SK-N-SH (cell line): ENCODE data around the gene SPRR2F. TPM values are rescaled to one million over a fixed set of nuclear protein-coding genes. Genes with fewer than 3 reads are reported as not detected.
"Not testable (repeated sequence)": the region's sequence is repeated elsewhere in the genome, so short reads cannot be mapped to it uniquely, and the experiment has no call there.

Source experiments
- CTCF ChIA-PET: fragments of 300-600, 350-600 bp; formaldehyde crosslinking; extraction: SDS; loops from one replicate; lab custom pipeline; 2021; lab: Yijun Ruan, JAX
- POLR2A ChIA-PET: fragments of 350-600 bp; sonication (Branson Sonifier 250); formaldehyde crosslinking; extraction: SDS; loops from one replicate; lab custom pipeline; 2020; ENCODE audit warnings: antibody characterized with exemption, inconsistent platforms; lab: Yijun Ruan, JAX
- DNase-seq: peaks from one replicate; pipeline ENCODE4 v3.0.0; 2012
- H2AFZ ChIP-seq: fragments of 200-600 bp; sonication (generic); 2 replicates; pipeline ENCODE4 v1.8.1; 2016; ENCODE audit warnings: antibody characterized with exemption, mild to moderate bottlenecking, low read depth
- H3F3A ChIP-seq: fragments of 200-600 bp; sonication (generic); replicated peaks from 2 replicates; pipeline ENCODE3; 2016; ENCODE audit warnings: antibody characterized with exemption, mild to moderate bottlenecking; ENCODE audit not compliant: insufficient read depth
- H3K27ac ChIP-seq, 2 experiments: fragments of 200-500 bp in 1 of 2; fragments of 200-600 bp in 1 of 2; sonication (Bioruptor generic) in 1 of 2; sonication (generic), shearing (Covaris generic) in 1 of 2; 2 replicates each; pipeline versions ENCODE4 v1.5.1 to v1.6.1; 2014 to 2016; ENCODE audit warnings: low read depth in 2 of 2, inconsistent platforms in 1 of 2, low read length in 1 of 2, mild to moderate bottlenecking in 1 of 2, mixed read lengths in 1 of 2
- H3K27me3 ChIP-seq: fragments of 200-600 bp; sonication (generic), shearing (Covaris generic); 2 replicates; pipeline ENCODE4 v1.6.1; 2016; ENCODE audit warnings: mixed run types; ENCODE audit not compliant: insufficient read depth
- H3K36me3 ChIP-seq, 2 experiments: fragments of 200-500 bp in 1 of 2; fragments of 200-600 bp in 1 of 2; sonication (Bioruptor generic) in 1 of 2; sonication (generic) in 1 of 2; replicated peaks in 1 of 2; 2 replicates each; pipeline versions ENCODE3 to v1.5.1; 2014 to 2016; ENCODE audit warnings: low read length in 1 of 2, mild to moderate bottlenecking in 1 of 2; ENCODE audit not compliant: insufficient read depth in 2 of 2, control insufficient read depth in 1 of 2
- H3K4me1 ChIP-seq, 2 experiments: fragments of 200-500 bp in 1 of 2; fragments of 200-600 bp in 1 of 2; sonication (Bioruptor generic) in 1 of 2; sonication (generic), shearing (Covaris generic) in 1 of 2; 2 replicates each; pipeline versions ENCODE4 v1.5.1 to v1.6.1; 2014 to 2016; ENCODE audit warnings: low read depth in 1 of 2, low read length in 1 of 2, mixed run types in 1 of 2; ENCODE audit not compliant: insufficient read depth in 2 of 2, control insufficient read depth in 1 of 2
- H3K4me2 ChIP-seq: fragments of 200-600 bp; sonication (generic), shearing (Covaris generic); 2 replicates; pipeline ENCODE4 v1.6.1; 2017; ENCODE audit warnings: mixed run types
- H3K4me3 ChIP-seq, 2 experiments: fragments of 200-500 bp in 1 of 2; fragments of 200-600 bp in 1 of 2; sonication (Bioruptor generic) in 1 of 2; sonication (generic), shearing (Covaris generic) in 1 of 2; 2 replicates each; pipeline versions ENCODE4 v1.5.1 to v1.8.1; 2014 to 2016; ENCODE audit warnings: low read depth in 2 of 2, inconsistent platforms in 1 of 2, low read length in 1 of 2, mild to moderate bottlenecking in 1 of 2, mixed read lengths in 1 of 2, moderate library complexity in 1 of 2
- H3K79me2 ChIP-seq: fragments of 200-600 bp; sonication (generic); 2 replicates; pipeline ENCODE4 v1.8.1; 2017; ENCODE audit warnings: mild to moderate bottlenecking; ENCODE audit not compliant: insufficient read depth
- H3K9ac ChIP-seq: fragments of 200-600 bp; sonication (generic); 2 replicates; pipeline ENCODE4 v1.6.1; 2017; ENCODE audit warnings: mixed run types
- H3K9me2 ChIP-seq: fragments of 200-600 bp; sonication (generic); 2 replicates; pipeline ENCODE4 v1.6.1; 2017; ENCODE audit warnings: mixed run types
- H3K9me3 ChIP-seq: fragments of 200-600 bp; sonication (generic); 2 replicates; pipeline ENCODE4 v1.6.1; 2017; ENCODE audit warnings: mixed run types, mild to moderate bottlenecking, moderate library complexity
- H4K20me1 ChIP-seq: fragments of 200-600 bp; sonication (generic); 2 replicates; pipeline ENCODE4 v1.6.1; 2017; ENCODE audit warnings: mild to moderate bottlenecking, mixed run types; ENCODE audit not compliant: insufficient read depth
- CHD2 ChIP-seq: fragments of 150-350 bp; IDR thresholded peaks from 2 replicates; pipeline ENCODE4 v1.6.1; 2018; ENCODE audit warnings: low read length; ENCODE audit not compliant: partially characterized antibody
- CTCF ChIP-seq: fragments of 200-600 bp; sonication (generic); IDR thresholded peaks from 2 replicates; pipeline ENCODE4 v1.6.1; 2017; ENCODE audit warnings: antibody characterized with exemption, mild to moderate bottlenecking, moderate library complexity
- ELF1 ChIP-seq: IDR thresholded peaks from 2 replicates; pipeline ENCODE4 v1.4.0; 2012
- EP300 ChIP-seq, 2 experiments: IDR thresholded peaks; 2 replicates each; pipeline versions ENCODE4 v1.4.0 to v1.6.1; 2012; ENCODE audit warnings: borderline replicate concordance in 1 of 2, low read depth in 1 of 2, low read length in 1 of 2
- FOXM1 ChIP-seq: IDR thresholded peaks from 2 replicates; pipeline ENCODE4 v1.4.0; 2012; ENCODE audit warnings: low read depth, mild to moderate bottlenecking
- JUND ChIP-seq: IDR thresholded peaks from 2 replicates; pipeline ENCODE4 v1.4.0; 2012
- MEF2A ChIP-seq: IDR thresholded peaks from 2 replicates; pipeline ENCODE4 v1.4.0; 2012; ENCODE audit warnings: low read depth, borderline replicate concordance
- RCOR1 ChIP-seq: fragments of 150-350 bp; IDR thresholded peaks from 2 replicates; pipeline ENCODE4 v1.6.1; 2017; ENCODE audit warnings: antibody characterized with exemption, low read length
- RFX5 ChIP-seq: IDR thresholded peaks from 2 replicates; pipeline ENCODE4 v1.6.1; 2012; ENCODE audit warnings: mild to moderate bottlenecking, improper control_type of control experiment, low read length
- RXRA ChIP-seq: IDR thresholded peaks from 2 replicates; pipeline ENCODE4 v1.4.0; 2012; ENCODE audit warnings: low read depth, mild to moderate bottlenecking, borderline replicate concordance
- SMC3 ChIP-seq: IDR thresholded peaks from 2 replicates; pipeline ENCODE4 v1.6.1; 2012; ENCODE audit warnings: low read depth, low read length, improper control_type of control experiment
- TAF1 ChIP-seq: IDR thresholded peaks from 2 replicates; pipeline ENCODE4 v1.6.1; 2012; ENCODE audit warnings: low read depth, mild to moderate bottlenecking, low read length, moderate library complexity, borderline replicate concordance
- TCF12 ChIP-seq: IDR thresholded peaks from 2 replicates; pipeline ENCODE4 v1.4.0; 2012
- ZBTB33 ChIP-seq: IDR thresholded peaks from 2 replicates; pipeline ENCODE4 v1.4.0; 2012; ENCODE audit warnings: low read depth, borderline replicate concordance
- WGBS: methylation state at CpG from one replicate; pipeline ENCODE4 v1.1.6; 2017; ENCODE audit warnings: low lambda C conversion rate; 5-methylcytosine and 5-hydroxymethylcytosine counted together
- polyA plus RNA-seq, 3 experiments: library from polyadenylated mRNA; depleted of rRNA; stranded (reverse); fragments of >200 nt; gene quantifications; 2 replicates each; pipeline ENCODE4 v1.2.3, GENCODE V29; 2012
- TF ChIP-seq, protein P1 (sequence below): fragments of 150-350 bp; IDR thresholded peaks from 2 replicates; pipeline ENCODE4 v1.6.1; 2016; ENCODE audit warnings: mild to moderate bottlenecking, low read depth, low read length
- TF ChIP-seq, protein P2 (sequence below): IDR thresholded peaks from 2 replicates; pipeline ENCODE4 v1.4.0; 2012; ENCODE audit warnings: low read depth
- TF ChIP-seq, protein P3 (sequence below): IDR thresholded peaks from 2 replicates; pipeline ENCODE4; 2012

Gene SPRR2F
- polyA plus RNA-seq, 1 of the 3 experiments (the other 2 are of a cell fraction) = not detected

- Histone ChIP-seq H3K4me1 (no peaks in the 10 kb centered on the region), H3K79me2 (no peaks in the 10 kb centered on the region), H3K4me2 (no peak overlapping the region), H3F3A (no peaks in the 10 kb centered on the region), H3K9me2 (no peaks in the 10 kb centered on the region), H3K36me3 (no peaks in the 10 kb centered on the region), H3K27ac (no peak overlapping the region), H3K9ac (no peak overlapping the region), H2AFZ (no peak overlapping the region), H3K4me3 (no peak overlapping the region), H3K9me3 (no peaks in the 10 kb centered on the region), H4K20me1 (no peaks in the 10 kb centered on the region), H3K27me3 (no peaks in the 10 kb centered on the region)
- CTCF ChIA-PET = no interaction called here
- POLR2A ChIA-PET = no interaction called here
- no peak for DNase-seq
- TF ChIP-seq EP300 (IDR thresholded peaks at IDR 0.05; ENCODE audit: borderline replicate concordance in 1 of 2, low read depth in 1 of 2, low read length in 1 of 2) = no peak
Measured at GRCh38 chr1:153120945-153121344, 7.6 kb upstream of the SPRR2F start.

GRCh38 chr1:153119491-153119971, 6.2 kb upstream of the SPRR2F start:
- Histone ChIP-seq H4K20me1 (no peaks in the 10 kb centered on the region), H3K9ac (no peak overlapping the region), H3K36me3 (no peaks in the 10 kb centered on the region), H3K4me1 (no peaks in the 10 kb centered on the region), H3K9me2 (no peaks in the 10 kb centered on the region), H3F3A (no peaks in the 10 kb centered on the region), H3K4me3 (no peak overlapping the region), H3K27ac (no peak overlapping the region), H3K27me3 (no peaks in the 10 kb centered on the region), H3K9me3 (no peaks in the 10 kb centered on the region), H3K4me2 (no peak overlapping the region), H2AFZ (no peak overlapping the region), H3K79me2 (no peaks in the 10 kb centered on the region)
- ChIA-PET CTCF (no interaction called here), POLR2A (no interaction called here)
- WGBS = 2% methylated on average over 3 of the region's 3 CpGs
- TF ChIP-seq TCF12 (no peak), SMC3 (no peak), TAF1 (no peak), CTCF (no peak), FOXM1 (no peak), ZBTB33 (no peak), ELF1 (no peak), RXRA (no peak), RFX5 (no peak), RCOR1 (no peak), JUND (no peak), EP300 (IDR thresholded peaks at IDR 0.05; ENCODE audit: borderline replicate concordance in 1 of 2, low read depth in 1 of 2, low read length in 1 of 2) (no peak), CHD2 (no peak), MEF2A (no peak)
- TF ChIP-seq, protein P1, sequence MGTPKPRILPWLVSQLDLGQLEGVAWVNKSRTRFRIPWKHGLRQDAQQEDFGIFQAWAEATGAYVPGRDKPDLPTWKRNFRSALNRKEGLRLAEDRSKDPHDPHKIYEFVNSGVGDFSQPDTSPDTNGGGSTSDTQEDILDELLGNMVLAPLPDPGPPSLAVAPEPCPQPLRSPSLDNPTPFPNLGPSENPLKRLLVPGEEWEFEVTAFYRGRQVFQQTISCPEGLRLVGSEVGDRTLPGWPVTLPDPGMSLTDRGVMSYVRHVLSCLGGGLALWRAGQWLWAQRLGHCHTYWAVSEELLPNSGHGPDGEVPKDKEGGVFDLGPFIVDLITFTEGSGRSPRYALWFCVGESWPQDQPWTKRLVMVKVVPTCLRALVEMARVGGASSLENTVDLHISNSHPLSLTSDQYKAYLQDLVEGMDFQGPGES = no peak
- TF ChIP-seq, protein P2, sequence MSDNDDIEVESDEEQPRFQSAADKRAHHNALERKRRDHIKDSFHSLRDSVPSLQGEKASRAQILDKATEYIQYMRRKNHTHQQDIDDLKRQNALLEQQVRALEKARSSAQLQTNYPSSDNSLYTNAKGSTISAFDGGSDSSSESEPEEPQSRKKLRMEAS = no peak
- TF ChIP-seq, protein P3, sequence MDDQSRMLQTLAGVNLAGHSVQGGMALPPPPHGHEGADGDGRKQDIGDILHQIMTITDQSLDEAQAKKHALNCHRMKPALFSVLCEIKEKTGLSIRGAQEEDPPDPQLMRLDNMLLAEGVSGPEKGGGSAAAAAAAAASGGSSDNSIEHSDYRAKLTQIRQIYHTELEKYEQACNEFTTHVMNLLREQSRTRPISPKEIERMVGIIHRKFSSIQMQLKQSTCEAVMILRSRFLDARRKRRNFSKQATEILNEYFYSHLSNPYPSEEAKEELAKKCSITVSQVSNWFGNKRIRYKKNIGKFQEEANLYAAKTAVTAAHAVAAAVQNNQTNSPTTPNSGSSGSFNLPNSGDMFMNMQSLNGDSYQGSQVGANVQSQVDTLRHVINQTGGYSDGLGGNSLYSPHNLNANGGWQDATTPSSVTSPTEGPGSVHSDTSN = no peak
- no peak for DNase-seq

GRCh38 chr1:153115264-153115663, 1.9 kb upstream of the SPRR2F start:
- H3K27ac ChIP-seq, H2AFZ ChIP-seq, DNase-seq, H3K27me3 ChIP-seq, H3K9ac ChIP-seq, H3K79me2 ChIP-seq, H3K9me3 ChIP-seq, H3K9me2 ChIP-seq, CTCF ChIA-PET, H3K4me1 ChIP-seq, H3K4me2 ChIP-seq, POLR2A ChIA-PET, H3K4me3 ChIP-seq, H4K20me1 ChIP-seq, H3F3A ChIP-seq, H3K36me3 ChIP-seq: not testable (repeated sequence)
